Stimulated activated CD8-positive, alpha-beta memory T cell treated with anti-CD3 and anti-CD28 coated beads, Interleukin-12 subunit alpha, Interleukin-12 subunit beta, amount 100 ng/mL, for 24 hours (primary cell): ENCODE results near the gene FSTL4.
"Not testable (repeated sequence)": the region's sequence is repeated elsewhere in the genome, so short reads cannot be mapped to it uniquely, and the experiment has no call there.

ENCODE experiments used
- DNase-seq: peaks from one replicate; pipeline ENCODE4 v3.0.0-alpha.2; 2020; ENCODE audit errors: extremely low read depth

Gene FSTL4

DNA sequence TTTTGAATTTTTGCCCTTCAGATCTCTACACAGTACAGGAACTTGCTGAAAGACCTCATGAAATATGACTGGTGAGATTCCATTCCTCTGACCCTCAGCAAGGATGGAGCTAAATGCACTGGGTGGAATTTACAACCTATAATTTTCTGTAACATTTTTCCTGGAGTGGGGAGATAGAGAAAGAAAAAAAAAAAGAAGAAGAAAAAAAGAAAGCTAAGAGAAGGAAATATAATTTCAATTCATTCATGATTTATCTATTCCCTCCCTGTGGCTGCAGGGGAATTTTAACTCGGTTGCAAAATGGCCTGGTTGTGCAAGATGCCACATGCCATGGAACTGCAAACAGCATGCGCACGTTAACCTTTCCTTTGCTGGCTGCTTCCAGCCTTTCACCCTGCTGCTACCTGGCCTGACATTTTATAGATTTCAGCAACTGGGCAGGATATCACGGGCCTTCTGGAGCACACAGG is 155.4 kb downstream of the FSTL4 start:
- no peak for DNase-seq

GRCh38 chr5:133455676-133456075 is 156.7 kb downstream of the FSTL4 start:
- DNase-seq: no peak

DNA sequence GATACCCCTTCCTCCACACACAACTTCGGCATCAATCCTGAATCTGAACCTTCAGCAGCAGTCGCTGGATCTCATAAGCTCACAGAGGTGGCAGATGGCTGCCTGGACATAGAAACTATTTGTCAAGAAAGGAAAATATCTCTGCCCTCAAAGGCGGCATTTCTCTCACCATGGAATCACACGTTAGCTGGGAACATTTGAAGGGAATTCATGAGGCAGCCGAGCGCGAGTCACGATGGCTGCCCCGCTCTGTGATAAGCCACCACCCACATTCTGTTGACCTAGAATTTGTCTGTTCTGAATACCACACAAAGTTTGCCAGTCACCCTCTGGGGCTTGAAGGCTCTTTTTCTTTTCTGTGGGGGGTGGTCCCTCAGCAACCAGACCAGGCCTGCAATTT is 157.9 kb downstream of the FSTL4 start:
- DNase-seq: no peak

DNA sequence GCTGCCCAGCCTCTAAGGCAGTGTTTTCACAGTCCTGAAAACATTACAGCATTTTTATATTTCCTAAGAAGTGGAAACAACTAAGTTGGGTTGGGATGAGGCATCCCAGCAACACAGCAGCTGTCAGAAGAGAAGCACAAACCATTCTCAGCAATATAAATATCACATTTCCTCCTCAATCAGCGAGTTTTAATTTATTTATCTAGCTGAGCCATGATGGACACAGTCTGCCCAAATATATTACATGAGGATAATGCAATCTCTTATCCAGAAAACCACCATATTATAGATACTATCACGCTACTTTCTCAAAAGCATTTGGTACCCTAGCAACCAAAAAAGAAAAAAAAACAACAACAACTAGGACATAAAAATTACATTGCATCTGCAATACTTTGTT is 158.5 kb downstream of the FSTL4 start:
- no peak for DNase-seq

GRCh38 chr5:133453084-133453780 is 159.1 kb downstream of the FSTL4 start:
- DNase-seq: no peak

GRCh38 chr5:133451926-133452325 is 160.4 kb downstream of the FSTL4 start:
- no peak for DNase-seq

DNA sequence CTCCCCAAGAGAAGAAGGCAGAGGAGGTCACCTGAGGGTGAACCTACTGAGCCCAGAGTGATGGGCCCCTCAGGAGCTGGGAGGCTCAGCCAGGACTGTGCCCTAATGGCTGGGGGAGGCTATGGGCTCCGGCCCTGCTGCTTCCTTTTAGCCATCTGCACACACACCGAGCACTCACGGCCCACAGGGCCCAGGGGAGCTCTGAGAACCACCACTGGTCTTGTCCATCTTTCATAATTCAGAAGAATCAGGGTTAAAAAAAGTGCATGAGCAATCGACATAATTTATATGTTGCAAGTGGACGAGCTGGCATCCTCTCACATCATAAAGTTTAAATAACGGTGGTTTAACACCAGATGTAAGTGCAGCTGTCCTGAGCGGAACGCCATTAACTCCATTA is 162.1 kb downstream of the FSTL4 start:
- DNase-seq: no peak

GRCh38 chr5:133449181-133449580 is 163.2 kb downstream of the FSTL4 start:
- DNase-seq: no peak

DNA sequence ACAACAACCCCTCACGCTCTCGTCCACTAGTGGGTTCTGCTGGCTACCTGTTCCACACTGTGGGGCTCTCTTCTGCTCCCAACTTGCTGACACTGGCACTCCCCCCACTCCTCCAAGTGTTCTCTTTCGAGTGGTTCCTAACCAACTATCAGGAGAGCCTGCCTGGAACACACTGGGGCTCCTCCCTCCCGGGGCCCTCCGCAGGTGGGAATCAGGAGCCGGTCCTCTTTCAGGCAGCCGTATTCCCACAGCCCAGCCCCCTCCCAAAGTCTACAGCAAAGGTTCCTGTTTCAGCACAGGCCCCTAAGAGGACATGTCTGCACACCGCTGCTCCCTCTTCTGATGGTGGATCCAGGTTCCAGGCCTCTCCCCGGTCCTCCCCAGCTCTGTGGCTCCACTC is 165.9 kb downstream of the FSTL4 start:
- no peak for DNase-seq

- no peak for DNase-seq
These were observed 166.6 kb downstream of the FSTL4 start for GRCh38 chr5:133445744-133446143.

DNA sequence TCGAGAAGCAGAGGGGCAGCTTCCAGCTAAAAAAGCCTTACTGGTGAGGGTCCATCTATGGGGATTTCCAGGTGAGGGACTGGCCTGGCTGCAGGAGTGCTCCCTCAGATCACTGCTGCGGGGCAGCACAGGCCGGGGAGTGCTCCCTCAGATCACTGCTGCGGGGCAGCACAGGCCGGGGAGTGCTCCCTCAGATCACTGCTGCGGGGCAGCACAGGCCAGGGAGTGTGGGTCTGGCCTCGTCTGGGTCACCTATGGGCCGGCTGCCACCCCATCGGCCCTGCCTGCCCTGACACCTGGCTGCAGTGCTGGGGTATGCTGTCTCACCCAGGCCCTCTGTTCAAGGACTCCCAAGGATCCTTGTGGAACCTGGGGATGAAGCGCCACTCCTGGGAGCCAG is 167.1 kb downstream of the FSTL4 start:
- not testable (repeated sequence) for DNase-seq

- no peak for DNase-seq
These were observed 167.6 kb downstream of the FSTL4 start for GRCh38 chr5:133444711-133445110.

- no peak for DNase-seq
These were observed 171.1 kb downstream of the FSTL4 start for GRCh38 chr5:133441166-133441815.

GRCh38 chr5:133440467-133441115 is 171.8 kb downstream of the FSTL4 start:
- no peak for DNase-seq

DNA sequence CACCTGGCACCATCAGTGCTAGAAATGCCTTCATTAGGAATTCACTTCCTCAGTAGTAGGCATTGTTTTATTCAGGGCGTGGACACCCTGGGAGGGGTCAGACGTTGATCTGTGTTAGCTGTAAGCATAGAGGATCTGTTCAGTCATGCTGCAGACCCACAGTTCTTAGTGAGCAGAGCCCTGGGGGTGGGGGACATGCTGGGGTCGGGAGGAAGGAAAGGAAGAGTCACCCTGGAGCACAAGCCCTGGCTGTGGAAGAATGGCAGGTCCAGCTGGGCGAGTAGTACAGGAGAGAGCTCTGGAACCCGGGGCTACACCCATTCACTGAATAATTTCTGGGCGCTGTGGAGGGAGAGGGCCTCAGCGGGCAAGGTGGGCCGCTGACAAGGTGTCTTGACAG is 172.5 kb downstream of the FSTL4 start:
- DNase-seq: no peak

- DNase-seq: no peak
These were observed 173.9 kb downstream of the FSTL4 start for GRCh38 chr5:133438487-133438886.

GRCh38 chr5:133434336-133434735 is 178.0 kb downstream of the FSTL4 start:
- no peak for DNase-seq

- no peak for DNase-seq
These were observed 178.7 kb downstream of the FSTL4 start for GRCh38 chr5:133433641-133434040.

- no peak for DNase-seq
These were observed 179.3 kb downstream of the FSTL4 start for GRCh38 chr5:133432956-133433532.

DNA sequence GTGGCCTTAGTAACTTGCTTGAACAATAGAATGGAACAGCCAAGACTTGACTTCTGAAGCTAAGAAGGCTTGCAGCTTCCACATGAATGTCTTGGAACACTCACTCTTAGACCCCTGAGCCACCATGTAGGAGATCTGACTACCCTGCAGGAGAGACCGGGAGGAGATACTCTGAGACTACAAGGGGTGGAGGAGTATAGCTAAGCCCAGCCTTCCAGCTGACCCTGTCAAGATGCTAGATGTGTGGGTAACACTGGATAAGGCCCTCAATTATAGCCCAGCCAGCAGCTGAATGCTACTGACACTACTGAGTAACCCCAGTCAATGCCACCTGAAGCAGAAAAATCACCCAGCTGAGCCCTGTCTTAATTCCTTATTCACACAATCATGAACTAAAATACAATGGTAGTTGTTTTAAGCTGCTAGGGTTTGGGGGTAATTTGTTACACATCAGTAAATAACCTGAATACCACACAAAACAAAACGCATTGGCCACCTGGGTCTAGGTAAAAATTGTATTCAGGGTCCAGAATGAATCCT is 180.9 kb downstream of the FSTL4 start:
- DNase-seq: no peak

GRCh38 chr5:133430095-133430494 is 182.2 kb downstream of the FSTL4 start:
- DNase-seq: no peak

- DNase-seq: no peak
These were observed 183.3 kb downstream of the FSTL4 start for GRCh38 chr5:133429046-133429445.
